Stimulated activated CD8-positive, alpha-beta memory T cell treated with anti-CD3 and anti-CD28 coated beads, Interleukin-7, amount 100 ng/mL, for 24 hours (primary cell): ENCODE data around the gene KLF12.

Source experiments
- DNase-seq: peaks from one replicate; pipeline ENCODE4 v3.0.0-alpha.2; 2020; ENCODE audit warnings: low read depth

Gene KLF12

DNA sequence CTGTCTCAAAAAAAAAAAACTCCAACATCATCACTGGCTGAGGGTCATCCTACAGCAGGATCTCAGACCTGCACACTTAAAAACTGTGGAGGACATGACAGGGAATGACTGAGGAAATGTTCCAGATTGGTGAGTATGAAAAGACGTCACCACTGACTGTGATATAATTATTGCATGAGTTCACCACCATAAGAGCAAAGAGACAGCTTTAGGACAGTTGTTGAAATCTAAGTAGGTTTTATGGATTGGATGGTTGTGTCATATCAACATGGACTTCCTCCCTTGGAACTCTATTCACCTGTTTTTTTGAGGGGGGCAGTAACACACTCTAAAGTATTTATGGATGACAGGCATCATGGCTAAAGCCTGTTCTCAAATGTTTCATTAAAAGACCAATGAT is 31.5 kb downstream of the KLF12 start:
- DNase-seq = no peak

GRCh38 chr13:74101436-74101835 is 32.8 kb downstream of the KLF12 start:
- no peak for DNase-seq

DNA sequence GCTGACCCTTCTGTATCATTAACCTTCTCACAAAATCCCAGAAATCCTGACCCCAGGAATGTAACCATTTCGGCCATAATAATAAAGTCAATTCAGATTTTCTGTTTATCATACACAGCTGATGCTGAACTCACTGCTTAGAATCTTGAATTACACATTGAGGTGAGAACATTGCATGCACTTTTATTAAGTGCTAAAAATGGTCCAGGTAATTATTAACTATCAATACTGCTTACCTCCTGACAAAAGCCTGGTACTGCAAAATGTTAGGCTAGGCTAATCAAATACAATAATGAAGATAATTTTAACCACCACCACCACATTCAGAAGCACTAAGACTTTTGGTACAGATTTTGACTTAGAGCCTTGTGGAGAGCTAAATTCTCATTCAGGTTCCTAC is 36.1 kb downstream of the KLF12 start:
- DNase-seq = no peak

- DNase-seq = no peak
Measured at GRCh38 chr13:74097116-74097515, 37.1 kb downstream of the KLF12 start.

- no peak for DNase-seq
Measured at GRCh38 chr13:74093691-74094090, 40.5 kb downstream of the KLF12 start.

DNA sequence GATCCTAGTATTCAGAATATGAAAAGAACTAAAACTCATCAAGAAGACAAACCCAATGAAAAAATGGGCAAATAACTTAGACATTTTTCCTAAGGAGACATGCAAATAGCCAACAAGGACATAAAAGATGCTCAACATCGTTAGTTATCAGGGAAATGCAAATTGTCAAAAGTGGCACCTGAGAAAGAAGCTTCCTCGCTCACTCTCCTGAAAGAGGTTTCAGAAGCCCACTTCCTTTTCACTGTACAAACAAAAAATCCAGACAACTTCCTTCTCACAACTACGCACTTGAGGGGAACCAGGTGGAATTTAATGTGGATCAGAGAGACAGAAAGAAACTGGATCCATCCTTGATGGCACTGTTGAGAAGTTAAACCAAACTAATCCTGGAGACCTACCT is 41.5 kb downstream of the KLF12 start:
- no peak for DNase-seq

GRCh38 chr13:74090869-74091605 is 43.2 kb downstream of the KLF12 start:
- no peak for DNase-seq

DNA sequence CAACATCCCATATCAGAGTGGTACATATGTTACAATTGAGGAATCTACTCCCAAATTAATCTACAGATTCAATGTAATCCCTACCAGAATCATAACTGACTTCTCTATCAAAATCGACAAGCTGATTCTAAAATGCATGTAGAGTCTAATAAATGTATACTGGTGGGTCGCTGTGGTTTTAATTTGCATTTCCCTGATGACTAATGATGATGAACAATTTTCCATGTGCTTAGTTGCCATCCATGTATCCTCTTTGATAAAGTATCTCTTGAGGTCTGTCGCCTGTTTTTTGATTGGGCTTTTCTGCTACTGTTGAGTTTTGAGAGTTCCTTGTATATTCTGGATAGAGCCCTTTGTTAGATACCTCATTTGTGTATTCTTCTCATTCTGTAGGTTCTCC is 43.8 kb downstream of the KLF12 start:
- DNase-seq = no peak

DNA sequence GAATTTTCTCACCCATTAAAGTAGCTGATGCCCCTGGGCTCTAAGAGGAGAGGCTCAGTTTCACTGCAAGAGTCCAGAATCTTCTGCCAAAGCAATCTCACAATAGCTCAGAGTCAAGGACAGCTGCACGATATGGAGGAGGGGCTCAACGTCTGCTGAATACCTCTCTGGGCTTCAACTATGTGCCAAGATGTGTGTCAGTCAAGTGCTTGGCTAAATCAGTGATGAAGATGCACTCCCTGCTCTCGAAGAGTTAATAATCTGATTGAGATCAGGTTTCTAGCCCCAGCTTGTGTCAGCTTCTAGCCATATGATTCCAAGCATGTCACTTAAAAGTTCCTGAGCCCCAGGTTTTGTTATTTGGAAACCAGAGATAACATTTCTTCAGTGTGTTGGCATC is 46.8 kb downstream of the KLF12 start:
- no peak for DNase-seq
